HG03108 (cell line): ENCODE data around the gene ISYNA1.

ENCODE experiments used
- ATAC-seq: cut with Tn5 transposase; IDR thresholded peaks from one replicate; pipeline ENCODE4 v1.9.1; 2021; ENCODE audit warnings: moderate library complexity; ENCODE audit not compliant: unreplicated experiment

ISYNA1 gene

DNA sequence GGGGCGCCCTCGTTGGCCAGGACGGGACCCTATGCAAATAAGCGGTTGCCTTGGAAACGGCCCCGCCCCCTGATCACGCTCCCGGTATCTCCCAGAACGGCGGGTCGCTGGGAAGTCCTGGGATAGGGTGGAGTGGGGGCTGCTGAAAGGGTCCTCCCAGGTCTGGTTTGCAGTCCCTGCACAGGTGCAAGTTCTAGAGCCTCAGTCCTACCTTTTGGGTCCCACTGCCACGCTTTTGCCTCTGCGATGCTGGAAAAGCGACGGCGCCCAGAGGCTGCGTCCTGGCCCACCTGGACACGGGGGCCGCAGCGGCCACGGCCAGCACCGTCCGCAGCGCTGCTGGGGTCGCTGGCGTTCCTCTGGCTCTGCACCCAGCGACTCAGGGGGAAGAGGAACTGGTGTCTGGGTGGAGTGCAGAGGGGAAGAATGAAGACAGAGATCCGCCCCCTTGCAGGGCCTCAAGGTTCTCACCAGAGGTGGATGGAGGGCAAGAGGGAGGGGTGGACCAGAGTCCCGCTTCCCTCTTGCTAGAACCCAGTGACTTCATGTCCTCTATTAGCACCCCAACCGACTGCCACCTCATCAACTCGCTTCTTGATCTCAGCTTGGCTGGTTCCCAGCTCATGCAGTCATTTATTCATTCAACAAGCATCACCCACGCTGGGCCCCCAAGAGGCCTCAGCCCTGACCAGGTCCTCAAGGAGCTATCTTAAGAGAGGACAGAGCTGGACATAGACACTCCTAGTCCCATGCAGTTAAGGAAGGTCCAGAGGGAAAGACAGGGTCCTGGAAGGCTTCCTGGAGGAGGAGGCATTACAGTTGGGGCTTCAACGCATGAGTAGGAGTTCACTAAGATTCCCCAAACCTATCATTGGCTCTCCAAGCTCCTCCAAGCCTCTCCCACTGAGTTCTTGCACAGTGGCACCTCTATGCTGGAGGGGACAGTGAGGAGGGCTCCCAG lies 40.4 kb downstream of the ISYNA1 start, which contains the start of gene LRRC25:
TSS of gene LRRC25 (minus strand) at position 381 of the 961 bp plus-strand sequence. CDS start 659 bp downstream, outside the sequence.
- ATAC-seq: no peak

- no peak for ATAC-seq
These were observed 41.3 kb downstream of the ISYNA1 start for GRCh38 chr19:18396471-18397241.

DNA sequence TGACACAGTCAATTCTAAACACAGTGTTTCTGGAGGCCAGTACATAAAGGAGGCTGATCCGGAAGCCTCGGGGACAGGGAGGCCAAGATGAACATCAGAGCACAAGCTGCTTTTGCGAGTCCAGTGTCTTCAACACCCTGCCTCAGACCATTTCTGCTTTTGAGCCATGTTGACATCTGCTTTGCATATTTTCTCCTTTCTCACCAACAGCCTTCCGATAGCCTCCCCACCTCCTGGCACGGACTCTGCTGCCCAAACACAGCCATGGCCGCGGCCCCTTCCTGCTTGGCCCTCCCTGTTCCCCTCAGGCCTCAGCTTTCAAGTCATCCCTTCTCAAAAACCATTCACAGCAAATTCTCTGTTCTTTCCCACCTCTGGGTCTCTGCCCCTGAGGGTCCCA lies 44.1 kb downstream of the ISYNA1 start:
- no peak for ATAC-seq

DNA sequence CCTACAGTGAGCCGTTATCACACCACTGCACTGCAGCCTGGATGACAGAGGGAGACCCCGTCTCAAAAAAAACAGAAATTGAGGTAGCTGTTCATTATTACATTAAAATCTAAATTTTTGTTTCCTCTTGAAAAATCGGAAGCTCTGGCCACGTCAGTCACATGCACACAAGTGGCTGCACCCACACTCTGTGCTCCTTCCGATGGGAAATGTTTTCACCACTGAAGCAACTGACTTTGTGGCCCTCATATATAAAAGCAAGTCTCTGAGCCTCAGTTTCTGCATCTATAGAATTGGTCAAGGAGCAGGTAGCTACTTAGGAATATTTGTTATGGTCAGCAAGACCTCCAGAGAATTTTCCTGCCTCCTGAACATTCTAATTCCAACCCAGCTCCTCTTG lies 45.0 kb downstream of the ISYNA1 start:
- ATAC-seq: no peak

DNA sequence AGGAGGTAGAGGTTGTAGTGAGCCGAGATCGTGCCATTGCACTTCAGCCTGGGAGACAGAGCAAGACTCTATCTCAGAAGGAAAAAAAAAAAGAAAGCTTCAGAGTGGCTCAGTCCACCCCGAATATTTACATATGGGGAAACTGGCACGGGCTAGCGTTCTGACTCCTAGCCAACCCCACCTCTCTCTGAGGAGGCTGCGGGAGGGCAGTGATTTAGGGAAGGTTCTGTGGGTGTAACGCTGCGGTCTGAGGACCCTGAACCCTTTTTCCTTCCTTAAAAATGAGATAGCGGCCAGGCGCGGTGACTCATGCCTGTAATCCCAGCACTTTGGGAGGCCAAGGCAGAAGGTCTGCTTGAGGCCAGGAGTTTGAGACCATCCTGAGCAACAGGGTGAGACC lies 45.5 kb downstream of the ISYNA1 start:
- no peak for ATAC-seq

GRCh38 chr19:18391509-18392075 lies 46.3 kb downstream of the ISYNA1 start:
- ATAC-seq: no peak

DNA sequence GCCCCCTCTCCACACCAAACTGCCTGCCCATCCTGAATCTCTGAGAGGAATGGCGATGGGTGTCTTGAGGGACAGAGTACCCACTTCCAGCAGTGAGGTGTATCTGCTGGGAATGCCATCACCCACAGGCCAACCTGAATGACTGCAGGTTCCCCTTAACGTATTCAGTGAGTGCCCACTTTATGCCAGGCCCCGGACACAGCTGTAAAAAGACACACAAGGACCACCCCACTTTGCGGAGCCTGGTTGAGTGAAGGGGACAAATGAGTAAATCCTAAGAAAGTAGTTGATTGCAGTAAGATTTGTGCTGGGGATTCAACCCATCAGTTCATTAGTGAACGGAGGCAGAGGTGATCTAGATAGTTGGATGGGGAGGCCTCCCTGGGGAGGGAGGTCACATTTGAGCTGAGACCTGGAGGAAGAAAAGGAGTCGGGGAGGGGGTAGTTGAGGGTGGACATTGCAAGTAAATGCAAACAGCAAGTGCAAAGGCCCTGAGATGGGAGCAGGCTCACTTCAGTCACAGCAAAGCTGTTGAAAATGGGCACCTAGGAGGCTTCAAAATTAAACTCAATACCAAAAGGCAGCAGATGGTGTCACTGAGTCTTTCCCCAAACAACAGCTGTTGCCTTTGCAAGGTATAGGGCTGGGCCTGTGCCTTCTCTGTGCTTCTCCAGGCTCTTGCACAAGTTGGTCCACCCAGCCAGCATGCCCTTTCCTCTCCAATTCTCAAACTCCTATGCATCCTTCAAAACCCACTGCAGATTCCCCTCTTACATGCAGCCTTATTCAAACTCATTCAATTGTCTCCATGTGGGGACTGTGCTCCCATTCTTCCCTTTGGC lies 47.6 kb downstream of the ISYNA1 start:
- ATAC-seq: no peak

DNA sequence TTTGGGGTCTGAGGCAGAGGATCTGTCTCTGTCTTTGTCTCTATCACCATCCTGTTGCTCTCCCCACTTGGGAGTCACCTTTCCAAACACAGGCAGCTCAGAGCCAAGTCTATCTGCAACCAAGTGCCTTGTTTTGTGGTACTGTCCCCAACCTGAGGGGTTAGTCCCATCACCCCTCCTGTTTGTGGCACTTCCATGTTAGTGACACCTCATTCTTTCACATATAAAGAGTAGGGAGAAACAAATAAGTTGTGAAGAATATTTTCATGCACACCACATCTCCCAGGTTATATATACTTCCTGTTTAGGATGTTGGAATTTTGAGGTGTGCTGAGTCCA lies 48.2 kb downstream of the ISYNA1 start:
- ATAC-seq: no peak

- ATAC-seq: no peak
These were observed 48.8 kb downstream of the ISYNA1 start for GRCh38 chr19:18388960-18389725.

DNA sequence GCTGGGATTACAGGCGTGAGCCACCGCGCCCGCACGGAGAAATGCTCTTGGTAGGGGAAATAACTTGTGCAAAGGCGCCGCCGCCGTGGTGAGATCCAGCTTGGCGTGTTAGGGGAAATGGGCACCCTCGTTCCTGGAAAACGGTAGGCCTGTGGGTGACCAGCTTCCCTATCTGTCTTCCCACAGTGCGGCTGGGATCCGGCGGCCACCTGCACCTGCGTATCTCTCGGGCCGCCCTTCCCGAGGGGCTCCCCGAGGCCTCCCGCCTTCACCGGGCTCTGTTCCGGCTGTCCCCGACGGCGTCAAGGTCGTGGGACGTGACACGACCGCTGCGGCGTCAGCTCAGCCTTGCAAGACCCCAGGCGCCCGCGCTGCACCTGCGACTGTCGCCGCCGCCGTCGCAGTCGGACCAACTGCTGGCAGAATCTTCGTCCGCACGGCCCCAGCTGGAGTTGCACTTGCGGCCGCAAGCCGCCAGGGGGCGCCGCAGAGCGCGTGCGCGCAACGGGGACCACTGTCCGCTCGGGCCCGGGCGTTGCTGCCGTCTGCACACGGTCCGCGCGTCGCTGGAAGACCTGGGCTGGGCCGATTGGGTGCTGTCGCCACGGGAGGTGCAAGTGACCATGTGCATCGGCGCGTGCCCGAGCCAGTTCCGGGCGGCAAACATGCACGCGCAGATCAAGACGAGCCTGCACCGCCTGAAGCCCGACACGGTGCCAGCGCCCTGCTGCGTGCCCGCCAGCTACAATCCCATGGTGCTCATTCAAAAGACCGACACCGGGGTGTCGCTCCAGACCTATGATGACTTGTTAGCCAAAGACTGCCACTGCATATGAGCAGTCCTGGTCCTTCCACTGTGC lies 49.6 kb downstream of the ISYNA1 start:
- peak; percentile 65 for ATAC-seq

- no peak for ATAC-seq
These were observed 51.2 kb downstream of the ISYNA1 start for GRCh38 chr19:18386543-18387271.

DNA sequence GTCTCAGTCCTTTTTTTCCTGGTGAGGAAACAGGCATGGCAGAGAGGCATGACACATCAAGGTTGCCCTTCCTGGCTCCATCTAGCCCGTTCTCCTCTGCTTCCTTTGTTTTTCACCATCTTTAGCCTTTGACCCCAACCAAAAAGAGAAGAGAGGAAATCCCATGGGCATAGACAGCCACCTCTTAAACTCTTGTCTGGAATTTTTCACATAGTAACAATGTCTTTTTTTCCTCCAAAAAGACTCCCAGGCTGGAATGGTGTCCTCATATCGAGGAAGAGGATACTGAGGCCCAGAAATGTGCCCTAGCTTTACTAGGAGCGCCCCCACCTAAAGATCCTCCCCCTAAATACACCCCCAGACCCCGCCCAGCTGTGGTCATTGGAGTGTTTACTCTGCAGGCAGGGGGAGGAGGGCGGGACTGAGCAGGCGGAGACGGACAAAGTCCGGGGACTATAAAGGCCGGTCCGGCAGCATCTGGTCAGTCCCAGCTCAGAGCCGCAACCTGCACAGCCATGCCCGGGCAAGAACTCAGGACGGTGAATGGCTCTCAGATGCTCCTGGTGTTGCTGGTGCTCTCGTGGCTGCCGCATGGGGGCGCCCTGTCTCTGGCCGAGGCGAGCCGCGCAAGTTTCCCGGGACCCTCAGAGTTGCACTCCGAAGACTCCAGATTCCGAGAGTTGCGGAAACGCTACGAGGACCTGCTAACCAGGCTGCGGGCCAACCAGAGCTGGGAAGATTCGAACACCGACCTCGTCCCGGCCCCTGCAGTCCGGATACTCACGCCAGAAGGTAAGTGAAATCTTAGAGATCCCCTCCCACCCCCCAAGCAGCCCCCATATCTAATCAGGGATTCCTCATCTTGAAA lies 52.0 kb downstream of the ISYNA1 start, which contains the start of gene GDF15:
TSS of gene GDF15 (plus strand) at position 484 of the 868 bp plus-strand sequence. CDS start at position 516, 32 bp downstream.
- no peak for ATAC-seq

GRCh38 chr19:18385359-18385674 lies 52.6 kb downstream of the ISYNA1 start:
- no peak for ATAC-seq

GRCh38 chr19:18384775-18385174 lies 53.2 kb downstream of the ISYNA1 start:
- ATAC-seq: no peak
